T-helper 17 cell (primary cell): ENCODE results near the gene TCTN2. TPM values are rescaled to one million over a fixed set of nuclear protein-coding genes. Genes with fewer than 3 reads are reported as not detected.
A peak's percentile ranks its signal among the peaks of the same experiment; 100 is the strongest.

ENCODE experiments used
- ATAC-seq: fragments of 150-1000 bp; cut with Tn5 transposase; 2 replicates; pipeline ENCODE4 v1.10.0; 2021; ENCODE audit warnings: mild to moderate bottlenecking, moderate library complexity
- DNase-seq, 3 donors: peaks; one replicate each; pipeline versions ENCODE4 v3.0.0 to v3.0.0-alpha.2; 2020 to 2021
- H3K9me3 ChIP-seq: one replicate; pipeline ENCODE4 v1.7.0; 2013; ENCODE audit warnings: low read length, mild to moderate bottlenecking; ENCODE audit not compliant: control insufficient read depth, poor library complexity, severe bottlenecking
- H3K27ac Mint-ChIP-seq: one replicate; pipeline ENCODE4 v1.8.0; 2022; ENCODE audit warnings: mild to moderate bottlenecking, moderate library complexity, mixed read lengths
- H3K27me3 Mint-ChIP-seq: one replicate; pipeline ENCODE4 v1.8.0; 2022; ENCODE audit warnings: mixed read lengths
- H3K36me3 Mint-ChIP-seq: one replicate; pipeline ENCODE4 v1.8.0; 2022; ENCODE audit warnings: low read depth, mixed read lengths
- H3K4me1 Mint-ChIP-seq: one replicate; pipeline ENCODE4 v1.8.0; 2022; ENCODE audit warnings: mild to moderate bottlenecking, mixed read lengths
- H3K4me3 Mint-ChIP-seq: one replicate; pipeline ENCODE4 v1.8.0; 2022; ENCODE audit warnings: mild to moderate bottlenecking, moderate library complexity, mixed read lengths
- total RNA-seq, 4 donors: library from RNA in 2 of 4; stranded (reverse) in 2 of 4; gene quantifications; one replicate each; pipeline ENCODE4 v1.2.3 and lab custom pipeline; 2022 to 2026

The TCTN2 gene
- total RNA-seq, 2 donors from 2014 or later = 5.1 to 6.0 TPM

GRCh38 chr12:123732251-123732650 lies 61.3 kb downstream of the TCTN2 start:
- H3K27ac Mint-ChIP-seq = no peak overlapping the region

GRCh38 chr12:123733229-123733628 lies 62.3 kb downstream of the TCTN2 start:
- no peak overlapping the region for H3K4me3 Mint-ChIP-seq
- H3K9me3 ChIP-seq = no peaks in the 10 kb centered on the region
- no peaks in the 10 kb centered on the region for H3K27me3 Mint-ChIP-seq
- no peak overlapping the region for H3K27ac Mint-ChIP-seq
- ATAC-seq (no peak), DNase-seq (no peak)
- peaks cover 14% of the 10 kb centered on the region for H3K36me3 Mint-ChIP-seq
- H3K4me1 Mint-ChIP-seq = peaks cover 6% of the 10 kb centered on the region

More at GRCh38 chr12:123732251-123732650, 61.3 kb downstream of the TCTN2 start:
- peaks cover 14% of the 10 kb centered on the region for H3K36me3 Mint-ChIP-seq
- DNase-seq (no peak), ATAC-seq (no peak)
- no peak overlapping the region for H3K4me3 Mint-ChIP-seq
- H3K27me3 Mint-ChIP-seq = no peaks in the 10 kb centered on the region
- H3K4me1 Mint-ChIP-seq = peaks cover 6% of the 10 kb centered on the region
- H3K9me3 ChIP-seq = no peaks in the 10 kb centered on the region

GRCh38 chr12:123734268-123734667 lies 63.4 kb downstream of the TCTN2 start:
- H3K9me3 ChIP-seq = no peaks in the 10 kb centered on the region
- Mint-ChIP-seq H3K4me1 (peaks cover 6% of the 10 kb centered on the region), H3K4me3 (no peak overlapping the region), H3K27me3 (no peaks in the 10 kb centered on the region), H3K36me3 (peaks cover 14% of the 10 kb centered on the region), H3K27ac (peak overlapping the region; percentile 16)
- ATAC-seq (no peak), DNase-seq (no peak)

- Mint-ChIP-seq H3K36me3 (peaks cover 17% of the 10 kb centered on the region), H3K4me1 (peaks cover 5% of the 10 kb centered on the region), H3K27ac (no peak overlapping the region), H3K27me3 (no peaks in the 10 kb centered on the region), H3K4me3 (no peak overlapping the region)
- ATAC-seq (no peak), DNase-seq (no peak)
- H3K9me3 ChIP-seq = no peaks in the 10 kb centered on the region
These were observed 71.1 kb downstream of the TCTN2 start for GRCh38 chr12:123741937-123742572.

DNA sequence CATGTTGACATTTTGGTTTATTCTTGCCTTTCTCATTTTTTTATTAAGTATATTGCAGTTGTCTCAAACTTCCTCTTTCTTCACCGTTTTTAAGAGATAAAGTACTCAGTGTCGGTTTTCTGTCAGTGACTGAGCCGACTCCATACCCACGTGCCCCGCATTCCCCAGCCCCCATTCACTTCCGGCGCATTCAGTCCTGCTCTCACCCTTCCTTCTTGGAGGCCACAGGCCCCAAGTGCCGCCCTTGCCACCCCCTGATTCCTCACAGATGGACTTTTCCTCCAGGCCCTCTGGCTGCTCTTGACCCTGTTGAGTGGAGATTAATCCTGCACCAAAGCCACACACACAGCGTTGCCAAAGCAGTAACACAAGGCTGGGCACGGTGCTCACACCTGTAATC lies 72.1 kb downstream of the TCTN2 start:
- Mint-ChIP-seq H3K27ac (no peak overlapping the region), H3K27me3 (no peaks in the 10 kb centered on the region), H3K4me3 (no peak overlapping the region), H3K36me3 (peaks cover 17% of the 10 kb centered on the region), H3K4me1 (peaks cover 7% of the 10 kb centered on the region)
- ATAC-seq = no peak
- H3K9me3 ChIP-seq = no peaks in the 10 kb centered on the region
- DNase-seq = no peak

- Mint-ChIP-seq H3K27me3 (no peaks in the 10 kb centered on the region), H3K27ac (peak overlapping the region; percentile 72), H3K4me3 (no peak overlapping the region), H3K4me1 (peaks cover 5% of the 10 kb centered on the region), H3K36me3 (peaks cover 13% of the 10 kb centered on the region)
- DNase-seq (no peak), ATAC-seq (no peak)
- no peaks in the 10 kb centered on the region for H3K9me3 ChIP-seq
These were observed 73.9 kb downstream of the TCTN2 start for GRCh38 chr12:123744836-123745235.

DNA sequence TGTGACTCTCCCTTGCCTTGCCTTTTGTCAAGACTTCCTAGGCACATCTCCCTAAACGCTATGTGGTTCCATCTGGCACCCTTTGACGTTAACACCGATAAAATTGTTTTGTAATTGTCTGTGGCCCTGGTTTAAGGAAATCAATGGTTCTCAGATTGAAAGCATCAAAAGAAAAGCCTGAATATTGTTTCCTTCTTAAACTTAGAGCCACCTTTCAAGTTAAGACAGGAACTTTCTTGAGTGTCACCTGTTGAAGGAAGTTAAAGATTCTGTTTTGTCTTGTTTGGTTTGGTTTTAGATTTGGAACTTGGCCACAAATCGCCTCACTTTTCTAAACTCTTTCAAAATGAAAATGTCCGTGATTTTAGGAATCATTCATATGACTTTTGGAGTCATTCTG lies 76.4 kb downstream of the TCTN2 start:
- peaks cover 5% of the 10 kb centered on the region for H3K36me3 Mint-ChIP-seq
- H3K27me3 Mint-ChIP-seq = no peaks in the 10 kb centered on the region
- ATAC-seq = no peak
- peak overlapping the region; percentile 32 for H3K27ac Mint-ChIP-seq
- peaks cover 2% of the 10 kb centered on the region for H3K4me1 Mint-ChIP-seq
- DNase-seq = no peak
- H3K4me3 Mint-ChIP-seq = no peak overlapping the region
- no peaks in the 10 kb centered on the region for H3K9me3 ChIP-seq

DNA sequence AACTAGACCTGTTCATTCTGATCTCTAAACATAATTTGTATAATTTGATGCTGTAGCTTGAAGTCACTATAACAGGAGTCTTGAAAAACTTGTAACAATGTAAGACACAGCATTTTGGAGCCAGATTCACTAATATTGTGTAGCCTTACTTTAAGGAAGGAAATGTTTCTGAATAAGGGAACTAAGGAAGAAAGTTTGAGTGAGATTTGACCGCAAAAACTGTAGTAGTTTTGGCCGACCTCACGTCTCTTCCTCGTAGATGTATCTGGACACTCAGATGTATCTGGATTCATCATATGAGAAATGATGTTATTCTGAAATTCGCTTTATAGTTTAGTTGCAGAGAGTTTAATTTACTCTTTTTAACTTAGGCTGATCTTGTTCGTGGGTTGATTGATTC lies 77.2 kb downstream of the TCTN2 start:
- no peak overlapping the region for H3K27ac Mint-ChIP-seq
- DNase-seq (no peak), ATAC-seq (no peak)

DNA sequence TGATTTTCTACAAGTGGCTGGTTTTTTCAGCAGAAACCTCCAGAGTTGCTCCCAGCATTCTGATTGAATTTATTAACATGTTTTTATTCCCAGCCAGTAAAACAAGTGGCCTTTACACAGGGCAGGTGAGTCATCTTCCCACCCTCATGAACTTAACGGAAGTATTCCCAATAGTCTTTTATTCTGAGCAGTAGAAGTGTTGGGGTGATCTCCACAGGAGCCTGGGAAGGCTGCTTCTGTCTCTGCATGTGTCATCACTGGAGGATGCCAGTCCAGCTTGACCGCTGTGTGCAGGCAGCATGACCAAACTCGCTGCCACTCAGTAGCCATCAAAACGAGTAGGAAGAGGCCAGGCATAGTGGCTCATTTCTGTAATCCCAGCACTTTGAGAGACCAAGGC lies 77.7 kb downstream of the TCTN2 start:
- peaks cover 5% of the 10 kb centered on the region for H3K4me1 Mint-ChIP-seq
- H3K27ac Mint-ChIP-seq = no peak overlapping the region
- no peaks in the 10 kb centered on the region for H3K27me3 Mint-ChIP-seq
- no peak for DNase-seq
- no peaks in the 10 kb centered on the region for H3K9me3 ChIP-seq
- no peak overlapping the region for H3K4me3 Mint-ChIP-seq
- peaks cover 5% of the 10 kb centered on the region for H3K36me3 Mint-ChIP-seq
- ATAC-seq = no peak

More for the DNA sequence above, 77.2 kb downstream of the TCTN2 start:
- Mint-ChIP-seq H3K27me3 (no peaks in the 10 kb centered on the region), H3K36me3 (peaks cover 5% of the 10 kb centered on the region), H3K4me3 (no peak overlapping the region), H3K4me1 (peaks cover 2% of the 10 kb centered on the region)
- H3K9me3 ChIP-seq = no peaks in the 10 kb centered on the region

DNA sequence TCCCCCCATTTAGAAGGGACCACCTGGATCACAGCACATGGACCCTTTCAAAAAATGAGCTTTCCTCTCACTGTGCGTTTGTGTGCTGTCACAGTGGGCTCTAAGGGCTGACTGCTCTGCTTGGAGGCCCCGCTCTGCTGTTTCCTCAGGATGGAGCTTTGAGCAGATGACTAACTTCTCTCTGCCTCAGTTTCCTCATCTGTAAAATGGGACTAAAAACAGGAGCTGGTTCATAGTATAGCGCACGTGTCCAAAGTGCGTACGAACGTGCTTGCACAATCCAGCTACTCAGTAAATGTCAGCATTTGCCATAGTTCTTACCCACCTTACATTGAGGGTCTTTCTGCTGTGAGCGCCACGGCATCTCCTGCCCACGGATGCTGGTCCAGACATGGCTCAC lies 78.4 kb downstream of the TCTN2 start:
- H3K9me3 ChIP-seq = no peaks in the 10 kb centered on the region
- Mint-ChIP-seq H3K36me3 (peaks cover 5% of the 10 kb centered on the region), H3K27me3 (no peaks in the 10 kb centered on the region), H3K27ac (no peak overlapping the region), H3K4me3 (no peak overlapping the region), H3K4me1 (peaks cover 5% of the 10 kb centered on the region)
- DNase-seq = no peak
- ATAC-seq = no peak

DNA sequence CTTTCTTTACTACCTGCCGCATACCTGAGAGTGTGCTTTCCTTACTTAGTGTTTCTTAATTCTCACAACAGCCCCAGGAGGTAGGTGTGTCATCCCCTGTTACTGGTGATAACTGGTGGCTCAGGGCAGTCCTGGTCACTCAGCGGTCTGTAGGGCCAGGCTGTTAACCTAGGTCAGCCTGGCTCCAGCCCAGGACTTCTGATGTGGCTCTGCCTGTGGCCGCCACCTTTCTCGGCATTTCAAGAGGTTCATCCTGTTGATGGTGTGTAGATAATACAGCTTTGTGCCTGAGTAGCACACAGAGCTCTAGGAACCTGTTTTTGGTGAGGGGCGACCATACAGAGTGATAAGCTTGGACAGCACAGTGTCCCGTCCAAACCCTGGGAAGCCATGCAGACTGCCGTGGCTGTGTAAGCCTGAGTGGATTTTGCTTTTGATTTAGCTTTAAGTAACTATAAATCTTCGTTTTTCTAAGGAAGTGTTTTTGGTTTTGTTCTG lies 79.3 kb downstream of the TCTN2 start:
- no peak overlapping the region for H3K27ac Mint-ChIP-seq
- H3K9me3 ChIP-seq = no peaks in the 10 kb centered on the region
- no peak overlapping the region for H3K4me3 Mint-ChIP-seq
- H3K4me1 Mint-ChIP-seq = peaks cover 5% of the 10 kb centered on the region
- no peaks in the 10 kb centered on the region for H3K27me3 Mint-ChIP-seq
- DNase-seq (no peak), ATAC-seq (no peak)
- peaks cover 3% of the 10 kb centered on the region for H3K36me3 Mint-ChIP-seq

GRCh38 chr12:123752046-123752445 lies 81.1 kb downstream of the TCTN2 start:
- ATAC-seq (no peak), DNase-seq (no peak)
- peaks cover 5% of the 10 kb centered on the region for H3K4me1 Mint-ChIP-seq
- H3K4me3 Mint-ChIP-seq = no peak overlapping the region
- H3K9me3 ChIP-seq = no peaks in the 10 kb centered on the region
- H3K27me3 Mint-ChIP-seq = no peaks in the 10 kb centered on the region
- H3K36me3 Mint-ChIP-seq = no peaks in the 10 kb centered on the region
- H3K27ac Mint-ChIP-seq = no peak overlapping the region

- no peaks in the 10 kb centered on the region for H3K9me3 ChIP-seq
- no peaks in the 10 kb centered on the region for H3K36me3 Mint-ChIP-seq
- no peak for ATAC-seq
- H3K27me3 Mint-ChIP-seq = no peaks in the 10 kb centered on the region
- no peak overlapping the region for H3K4me3 Mint-ChIP-seq
- H3K4me1 Mint-ChIP-seq = peaks cover 2% of the 10 kb centered on the region
- no peak for DNase-seq
- H3K27ac Mint-ChIP-seq = no peak overlapping the region
These were observed 83.3 kb downstream of the TCTN2 start for GRCh38 chr12:123754041-123754772.

DNA sequence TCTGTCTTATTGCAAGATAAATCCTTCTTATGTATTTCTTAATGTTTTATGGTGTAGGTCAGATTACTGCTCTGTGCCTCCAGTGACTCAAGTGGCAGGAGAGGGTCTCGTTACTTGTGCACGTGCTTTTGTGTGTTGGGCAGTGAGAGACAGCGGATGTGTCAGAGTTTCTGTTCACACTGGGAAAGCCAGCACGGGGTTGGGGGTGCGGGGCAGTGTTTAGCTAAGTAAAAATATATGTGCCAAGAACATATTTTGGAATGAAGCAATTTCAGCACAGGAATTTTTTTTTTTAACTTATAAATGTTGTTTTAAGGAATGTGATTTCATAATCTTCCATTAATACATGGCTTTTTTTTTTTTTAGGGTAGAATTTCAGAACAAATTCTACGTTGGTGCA lies 86.6 kb downstream of the TCTN2 start:
- no peaks in the 10 kb centered on the region for H3K36me3 Mint-ChIP-seq
- no peaks in the 10 kb centered on the region for H3K9me3 ChIP-seq
- peaks cover under 1% of the 10 kb centered on the region for H3K27me3 Mint-ChIP-seq
- no peak overlapping the region for H3K27ac Mint-ChIP-seq
- no peak overlapping the region for H3K4me3 Mint-ChIP-seq
- ATAC-seq = no peak
- DNase-seq = no peak
- peaks cover 6% of the 10 kb centered on the region for H3K4me1 Mint-ChIP-seq
